GM21576 (cell line): Measurements from ENCODE around the gene RPUSD1.

ENCODE experiments used
- ATAC-seq: cut with Tn5 transposase; IDR thresholded peaks from one replicate; pipeline ENCODE4 v1.9.1; 2021; ENCODE audit warnings: mild to moderate bottlenecking, moderate library complexity; ENCODE audit not compliant: unreplicated experiment

RPUSD1 gene

GRCh38 chr16:819336-820043, 31.3 kb upstream of the RPUSD1 start:
- no peak for ATAC-seq

- no peak for ATAC-seq
Measured at GRCh38 chr16:818592-818991, 30.4 kb upstream of the RPUSD1 start.

DNA sequence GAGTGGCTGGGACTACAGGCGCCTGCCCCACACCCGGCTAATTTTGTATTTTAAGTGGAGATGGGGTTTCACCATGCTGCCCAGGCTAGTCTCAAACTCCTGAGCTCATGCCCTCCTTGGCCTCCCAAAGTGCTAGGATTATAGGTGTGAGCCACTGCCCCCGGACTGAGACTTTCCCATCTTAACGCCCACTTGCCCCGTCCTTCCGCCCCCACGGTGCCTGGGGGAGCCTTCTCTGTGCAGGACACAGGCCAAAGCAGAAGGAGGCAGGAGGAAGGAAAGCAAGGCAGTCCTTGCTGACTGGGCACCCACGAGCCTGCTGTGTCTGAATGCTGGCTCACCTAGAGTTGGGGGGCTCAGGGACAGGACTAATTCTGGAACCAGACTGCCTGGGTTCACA, 30.0 kb upstream of the RPUSD1 start:
- no peak for ATAC-seq

DNA sequence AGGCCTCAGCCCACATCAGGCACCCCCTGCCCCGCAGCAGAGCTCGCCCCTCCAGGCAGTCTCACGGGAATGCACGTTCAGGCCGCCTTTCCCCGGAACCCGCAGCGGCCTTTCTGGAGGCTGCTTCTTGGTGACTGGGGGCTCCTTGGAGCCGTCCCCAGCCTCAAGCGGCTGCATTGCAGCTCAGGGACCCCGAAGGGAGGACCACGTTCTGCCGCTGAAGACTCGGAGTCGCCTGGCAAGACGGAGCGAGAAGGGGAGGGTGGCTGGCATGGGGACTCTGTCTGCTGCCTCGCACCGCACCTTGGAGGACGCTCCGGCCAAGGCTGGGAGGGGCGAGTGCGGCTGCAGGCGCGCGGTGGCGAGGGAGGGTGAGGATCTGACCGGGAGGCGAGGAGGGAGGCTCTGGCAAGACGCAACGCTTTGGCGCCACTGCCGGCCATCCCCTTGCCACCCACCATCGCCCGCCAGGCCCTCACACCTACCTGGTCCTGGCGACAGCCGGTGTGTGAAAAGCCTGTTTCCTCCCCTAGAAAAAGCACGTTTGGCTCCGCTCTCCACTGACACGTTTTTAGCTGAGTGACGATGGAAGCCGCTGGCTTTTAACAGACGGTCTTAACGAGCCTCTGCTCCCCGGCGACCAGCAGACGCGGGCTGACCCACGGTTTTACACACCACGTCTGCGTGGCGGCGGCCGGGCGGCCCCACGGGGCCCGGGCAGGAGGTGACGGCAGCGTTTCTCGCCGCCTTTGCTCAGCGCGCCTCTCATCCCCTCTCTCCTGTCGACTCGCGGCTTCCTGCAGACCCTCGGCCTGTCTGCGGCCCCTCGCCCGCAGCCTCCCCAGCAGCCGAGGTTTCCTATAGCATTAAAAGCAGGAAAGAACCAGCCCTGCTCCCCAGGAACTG, 29.1 kb upstream of the RPUSD1 start:
- no peak for ATAC-seq

DNA sequence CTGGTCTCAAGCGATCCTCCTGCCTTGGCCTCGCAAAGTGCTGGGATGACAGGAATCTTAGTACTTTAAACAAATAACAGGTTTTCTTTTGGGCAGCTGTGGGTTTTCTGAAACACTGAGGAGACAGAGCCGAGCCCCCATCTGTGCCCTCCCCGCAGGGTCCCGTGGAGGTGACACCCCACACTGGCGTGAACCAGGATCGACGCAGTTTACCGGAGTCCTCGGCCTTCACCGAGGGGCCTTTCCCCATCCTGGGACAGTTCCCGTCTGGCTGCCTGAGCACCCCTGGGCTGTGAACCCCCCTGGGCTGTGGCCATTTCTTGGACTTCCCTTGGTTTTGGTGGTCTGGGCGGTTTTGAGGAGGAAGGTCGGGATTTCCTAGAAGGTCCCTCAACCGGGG, 27.7 kb upstream of the RPUSD1 start:
- no peak for ATAC-seq

DNA sequence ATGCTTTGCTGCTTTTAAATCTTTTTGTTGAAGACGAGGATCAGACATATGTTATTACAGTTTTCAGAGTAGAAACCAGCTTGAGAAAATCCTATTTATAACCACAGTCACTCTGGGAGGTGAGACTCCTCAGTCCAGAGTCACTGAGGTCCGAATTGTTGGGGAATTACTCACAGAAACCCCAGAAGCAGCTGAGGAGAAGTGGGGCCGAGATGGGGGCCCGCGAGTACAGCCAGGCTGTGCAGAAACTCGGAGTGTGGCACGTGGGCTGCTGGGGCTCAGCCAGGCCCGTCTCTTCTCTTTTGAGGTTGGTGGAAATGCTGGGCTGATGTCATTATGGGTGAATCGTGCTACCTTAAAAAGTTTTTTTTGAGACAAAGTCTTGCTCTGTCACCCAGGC, 26.8 kb upstream of the RPUSD1 start:
- ATAC-seq = no peak

GRCh38 chr16:813916-814412, 25.8 kb upstream of the RPUSD1 start:
- ATAC-seq = no peak

- ATAC-seq = no peak
Measured at GRCh38 chr16:813204-813915, 25.2 kb upstream of the RPUSD1 start.

- ATAC-seq = no peak
Measured at GRCh38 chr16:808085-808386, 19.9 kb upstream of the RPUSD1 start.

DNA sequence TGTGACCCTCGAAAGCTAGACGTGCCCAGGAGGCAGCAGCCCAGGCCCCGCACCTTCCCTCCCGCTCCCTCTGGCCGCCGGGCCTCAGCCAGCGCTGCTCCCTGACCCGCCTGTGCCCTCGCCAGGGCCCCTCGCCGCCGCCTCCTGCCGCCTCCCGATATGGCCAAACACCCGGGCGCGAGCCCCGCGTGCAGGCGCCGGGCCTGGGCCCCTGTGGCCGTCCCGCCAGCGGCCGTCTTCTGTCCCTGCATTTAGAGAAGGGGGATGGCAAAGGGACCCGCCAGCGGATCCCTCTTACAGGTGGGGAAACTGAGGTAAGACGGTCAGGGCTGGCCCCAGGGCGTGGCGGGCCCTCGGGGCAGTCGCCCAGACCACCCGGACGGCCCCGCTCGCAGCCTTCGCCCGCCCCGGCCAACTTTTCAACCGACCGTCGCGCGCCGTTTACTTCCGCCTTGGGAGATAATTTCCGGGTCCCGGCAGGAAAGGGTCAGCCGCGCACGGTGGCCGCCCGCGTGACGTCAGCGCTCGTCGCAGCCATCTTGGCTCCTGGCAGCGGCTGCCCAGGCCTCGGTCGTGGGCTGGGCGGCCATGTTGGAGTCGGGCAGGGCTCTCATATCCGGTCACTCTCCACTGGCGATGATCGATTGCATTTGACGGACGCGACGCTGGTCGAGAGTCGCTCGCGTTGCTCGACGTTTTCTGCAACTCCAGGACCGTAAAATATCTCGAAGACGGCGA, 19.3 kb upstream of the RPUSD1 start:
- peak; percentile 90 for ATAC-seq

GRCh38 chr16:805474-805873, 17.3 kb upstream of the RPUSD1 start:
- no peak for ATAC-seq

GRCh38 chr16:804193-805048, 16.2 kb upstream of the RPUSD1 start:
- no peak for ATAC-seq

DNA sequence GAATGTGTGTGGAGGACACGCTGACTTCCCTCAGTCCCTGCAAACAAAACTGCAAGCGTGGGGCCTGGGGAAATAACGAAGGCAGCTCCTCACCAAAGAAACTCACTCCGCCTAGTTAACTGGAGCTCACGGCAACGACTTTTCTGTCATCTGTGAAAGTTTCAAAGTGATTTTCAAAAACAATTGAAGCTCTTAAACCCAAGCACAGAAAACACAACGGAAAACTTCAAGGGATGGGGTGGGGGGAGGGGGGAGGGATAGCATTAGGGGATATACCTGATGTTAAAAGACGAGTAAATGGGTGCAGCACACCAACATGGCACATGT, 15.5 kb upstream of the RPUSD1 start:
- ATAC-seq = no peak

- ATAC-seq = no peak
Measured at GRCh38 chr16:802914-803753, 15.0 kb upstream of the RPUSD1 start.

DNA sequence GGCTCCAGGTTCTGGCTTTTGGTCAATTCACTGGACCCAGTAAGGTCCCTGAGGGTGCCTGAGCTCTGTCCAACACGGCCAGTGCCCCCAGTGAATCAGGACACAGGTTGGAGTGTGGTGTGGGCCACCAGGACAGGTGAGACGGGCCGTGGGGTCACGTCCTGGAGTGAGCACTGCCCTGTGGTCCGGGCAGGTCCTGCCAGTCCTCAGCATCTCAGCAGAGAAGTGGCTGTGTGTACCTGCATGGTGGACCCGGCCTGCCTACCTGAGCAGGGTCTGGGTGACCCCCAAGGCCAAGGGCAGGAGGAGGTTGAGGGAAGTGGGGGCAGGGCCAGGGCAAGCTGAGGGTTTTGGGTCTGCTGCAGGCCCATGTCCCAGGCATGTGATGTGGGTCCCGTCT, 14.3 kb upstream of the RPUSD1 start:
- ATAC-seq = no peak

DNA sequence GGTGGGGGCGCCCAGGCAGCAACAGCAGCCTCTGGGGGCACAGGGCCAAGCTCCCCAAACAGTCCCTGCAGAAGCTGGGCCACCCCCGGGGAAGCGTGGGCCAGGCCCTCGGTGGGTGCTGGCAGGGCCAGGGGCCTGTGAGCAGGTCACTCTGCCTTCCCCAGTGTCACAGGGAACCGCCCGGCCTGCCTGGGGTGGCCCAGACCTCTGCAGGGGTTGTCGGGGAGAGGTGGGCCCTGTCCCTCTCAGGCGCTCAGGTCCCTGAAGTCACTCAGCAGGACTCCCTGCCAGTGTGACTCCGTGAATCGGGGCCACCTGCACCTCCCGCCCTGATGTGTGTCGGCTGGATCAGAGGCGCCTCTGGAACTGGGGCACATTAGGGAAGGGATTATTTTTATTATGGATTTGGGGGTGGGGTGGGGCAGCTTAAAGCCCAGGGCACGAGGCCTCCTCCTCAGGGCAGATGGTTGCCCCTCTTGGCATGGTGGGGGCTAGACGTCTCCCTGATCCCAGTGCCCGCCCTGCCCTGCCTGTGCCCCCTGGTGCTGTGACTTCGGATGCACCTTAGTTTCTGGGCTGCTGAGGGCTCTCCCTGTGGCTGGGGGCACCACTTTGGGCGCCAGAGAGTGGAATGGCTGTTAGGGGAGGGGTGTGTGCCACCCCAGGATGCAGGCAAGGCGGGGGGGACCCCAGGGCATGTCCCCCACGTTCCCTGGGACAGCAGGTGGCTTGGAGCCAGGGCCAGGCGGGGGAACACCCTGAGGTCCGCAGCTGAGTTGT, 13.6 kb upstream of the RPUSD1 start:
- no peak for ATAC-seq

GRCh38 chr16:800834-801511, 12.8 kb upstream of the RPUSD1 start:
- ATAC-seq = no peak
